ENCODE results near the gene ARMC6.

Gene ARMC6

DNA sequence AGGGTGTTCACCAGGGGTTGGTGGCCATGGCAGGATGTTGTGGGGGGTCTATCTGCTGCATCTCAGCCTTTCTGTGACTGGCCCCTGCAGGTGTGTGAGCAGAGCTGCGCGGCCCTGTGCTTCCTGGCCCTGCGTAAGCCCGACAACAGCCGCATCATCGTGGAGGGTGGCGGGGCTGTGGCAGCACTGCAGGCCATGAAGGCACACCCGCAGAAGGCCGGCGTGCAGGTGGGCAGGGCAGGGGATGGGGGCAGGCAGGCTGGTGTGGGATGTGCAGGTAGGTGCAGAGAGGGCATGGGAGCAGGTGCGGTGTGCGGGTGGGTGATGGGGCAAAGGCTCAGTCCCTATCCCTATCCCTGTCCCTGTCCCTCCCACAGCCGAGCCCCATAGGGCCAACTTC, 22.3 kb downstream of the ARMC6 start:
- TF ChIP-seq, protein P1, sequence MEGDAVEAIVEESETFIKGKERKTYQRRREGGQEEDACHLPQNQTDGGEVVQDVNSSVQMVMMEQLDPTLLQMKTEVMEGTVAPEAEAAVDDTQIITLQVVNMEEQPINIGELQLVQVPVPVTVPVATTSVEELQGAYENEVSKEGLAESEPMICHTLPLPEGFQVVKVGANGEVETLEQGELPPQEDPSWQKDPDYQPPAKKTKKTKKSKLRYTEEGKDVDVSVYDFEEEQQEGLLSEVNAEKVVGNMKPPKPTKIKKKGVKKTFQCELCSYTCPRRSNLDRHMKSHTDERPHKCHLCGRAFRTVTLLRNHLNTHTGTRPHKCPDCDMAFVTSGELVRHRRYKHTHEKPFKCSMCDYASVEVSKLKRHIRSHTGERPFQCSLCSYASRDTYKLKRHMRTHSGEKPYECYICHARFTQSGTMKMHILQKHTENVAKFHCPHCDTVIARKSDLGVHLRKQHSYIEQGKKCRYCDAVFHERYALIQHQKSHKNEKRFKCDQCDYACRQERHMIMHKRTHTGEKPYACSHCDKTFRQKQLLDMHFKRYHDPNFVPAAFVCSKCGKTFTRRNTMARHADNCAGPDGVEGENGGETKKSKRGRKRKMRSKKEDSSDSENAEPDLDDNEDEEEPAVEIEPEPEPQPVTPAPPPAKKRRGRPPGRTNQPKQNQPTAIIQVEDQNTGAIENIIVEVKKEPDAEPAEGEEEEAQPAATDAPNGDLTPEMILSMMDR (IDR thresholded peaks at IDR 0.05; ENCODE audit: low read depth, low read length) = no peak
- Histone ChIP-seq H3K4me3 (ENCODE audit: low read depth, low read length) (no peak overlapping the region), H3K36me3 (peaks cover 82% of the 10 kb centered on the region), H3K27ac (no peak overlapping the region), H3K27me3 (ENCODE audit: insufficient read depth, low read depth, severe bottlenecking) (no peaks in the 10 kb centered on the region), H3K9me3 (ENCODE audit: severe bottlenecking) (no peaks in the 10 kb centered on the region)
- no peak for DNase-seq

DNA sequence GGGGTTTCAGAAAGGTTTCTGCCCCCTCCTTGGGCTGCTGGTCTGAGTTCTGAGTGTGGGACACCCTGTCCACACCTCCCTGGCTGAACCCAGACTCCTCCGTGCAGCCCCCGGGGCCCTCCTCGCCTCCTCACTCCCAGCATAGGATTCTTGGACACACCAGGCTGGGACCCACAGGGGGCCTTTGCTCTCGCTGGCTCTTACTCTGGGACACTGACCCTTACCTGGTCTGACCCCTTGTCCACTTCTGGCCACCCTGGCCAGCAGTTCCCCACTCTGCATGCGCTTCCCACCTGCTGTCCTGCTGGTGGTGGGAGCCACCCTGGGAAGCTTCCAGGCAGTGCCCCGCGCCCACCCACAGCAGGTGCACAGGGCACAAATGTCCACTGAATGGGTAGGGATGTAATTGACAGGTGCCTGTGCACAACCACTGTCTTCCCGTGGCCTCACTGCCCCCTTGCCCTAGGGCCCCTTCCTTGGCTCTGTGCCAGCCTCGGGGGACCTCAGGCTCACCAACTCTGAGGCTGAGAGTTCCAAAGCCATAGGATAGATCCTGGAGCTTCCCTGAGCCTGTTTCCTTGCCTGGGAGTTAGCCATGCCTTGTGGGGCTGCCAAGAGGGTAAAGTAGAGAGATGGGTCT, 23.4 kb downstream of the ARMC6 start:
- H3K9me3 ChIP-seq (ENCODE audit: severe bottlenecking) = no peaks in the 10 kb centered on the region
- TF ChIP-seq, protein P1 (IDR thresholded peaks at IDR 0.05; ENCODE audit: low read depth, low read length) = no peak
- H3K27ac ChIP-seq = no peak overlapping the region
- H3K4me3 ChIP-seq (ENCODE audit: low read depth, low read length) = no peak overlapping the region
- H3K36me3 ChIP-seq = peaks cover 71% of the 10 kb centered on the region
- H3K27me3 ChIP-seq (ENCODE audit: insufficient read depth, low read depth, severe bottlenecking) = no peaks in the 10 kb centered on the region
- DNase-seq = no peak

DNA sequence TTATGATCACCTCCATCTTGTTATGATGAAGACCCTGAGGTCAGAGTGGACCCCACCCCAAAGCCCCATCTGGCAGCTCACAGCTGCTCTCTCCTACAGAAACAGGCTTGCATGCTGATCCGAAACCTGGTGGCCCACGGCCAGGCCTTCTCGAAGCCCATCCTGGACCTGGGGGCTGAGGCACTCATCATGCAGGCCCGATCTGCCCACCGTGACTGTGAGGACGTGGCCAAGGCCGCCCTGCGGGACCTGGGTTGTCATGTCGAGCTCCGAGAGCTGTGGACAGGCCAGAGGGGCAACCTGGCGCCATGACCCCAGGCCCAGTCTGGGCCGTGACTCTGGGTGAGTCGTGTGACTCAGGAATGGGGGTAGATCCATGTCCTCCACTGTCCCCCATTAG, 23.9 kb downstream of the ARMC6 start:
- Histone ChIP-seq H3K27ac (no peak overlapping the region), H3K4me3 (ENCODE audit: low read depth, low read length) (no peak overlapping the region), H3K9me3 (ENCODE audit: severe bottlenecking) (no peaks in the 10 kb centered on the region), H3K27me3 (ENCODE audit: insufficient read depth, low read depth, severe bottlenecking) (no peaks in the 10 kb centered on the region), H3K36me3 (peaks cover 66% of the 10 kb centered on the region)
- DNase-seq = no peak
- TF ChIP-seq, protein P1 (IDR thresholded peaks at IDR 0.05; ENCODE audit: low read depth, low read length) = no peak

DNA sequence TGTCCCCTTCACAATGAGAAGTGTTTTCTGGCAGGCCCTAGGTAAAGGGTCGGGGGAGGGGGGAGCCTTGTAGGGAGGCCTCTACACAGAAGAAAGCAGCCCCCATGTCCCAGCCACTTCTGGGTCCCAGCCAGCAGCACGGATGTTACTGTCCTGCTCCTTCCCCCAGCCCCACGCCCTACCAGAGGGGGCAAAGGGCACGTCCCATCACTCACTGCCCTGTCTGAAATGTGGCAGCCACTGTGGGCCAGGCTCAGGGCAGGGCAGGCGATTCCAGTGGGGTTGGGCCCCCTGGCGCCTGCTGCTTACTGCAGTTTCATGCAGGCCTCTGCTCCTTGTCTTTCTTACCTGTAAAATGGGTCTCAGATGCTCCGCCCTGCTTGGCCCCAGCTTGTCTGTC, 24.3 kb downstream of the ARMC6 start:
- Histone ChIP-seq H3K27ac (no peak overlapping the region), H3K36me3 (peaks cover 62% of the 10 kb centered on the region), H3K27me3 (ENCODE audit: insufficient read depth, low read depth, severe bottlenecking) (no peaks in the 10 kb centered on the region), H3K4me3 (ENCODE audit: low read depth, low read length) (no peak overlapping the region), H3K9me3 (ENCODE audit: severe bottlenecking) (no peaks in the 10 kb centered on the region)
- no peak for DNase-seq
- TF ChIP-seq, protein P1 (IDR thresholded peaks at IDR 0.05; ENCODE audit: low read depth, low read length) = no peak

DNA sequence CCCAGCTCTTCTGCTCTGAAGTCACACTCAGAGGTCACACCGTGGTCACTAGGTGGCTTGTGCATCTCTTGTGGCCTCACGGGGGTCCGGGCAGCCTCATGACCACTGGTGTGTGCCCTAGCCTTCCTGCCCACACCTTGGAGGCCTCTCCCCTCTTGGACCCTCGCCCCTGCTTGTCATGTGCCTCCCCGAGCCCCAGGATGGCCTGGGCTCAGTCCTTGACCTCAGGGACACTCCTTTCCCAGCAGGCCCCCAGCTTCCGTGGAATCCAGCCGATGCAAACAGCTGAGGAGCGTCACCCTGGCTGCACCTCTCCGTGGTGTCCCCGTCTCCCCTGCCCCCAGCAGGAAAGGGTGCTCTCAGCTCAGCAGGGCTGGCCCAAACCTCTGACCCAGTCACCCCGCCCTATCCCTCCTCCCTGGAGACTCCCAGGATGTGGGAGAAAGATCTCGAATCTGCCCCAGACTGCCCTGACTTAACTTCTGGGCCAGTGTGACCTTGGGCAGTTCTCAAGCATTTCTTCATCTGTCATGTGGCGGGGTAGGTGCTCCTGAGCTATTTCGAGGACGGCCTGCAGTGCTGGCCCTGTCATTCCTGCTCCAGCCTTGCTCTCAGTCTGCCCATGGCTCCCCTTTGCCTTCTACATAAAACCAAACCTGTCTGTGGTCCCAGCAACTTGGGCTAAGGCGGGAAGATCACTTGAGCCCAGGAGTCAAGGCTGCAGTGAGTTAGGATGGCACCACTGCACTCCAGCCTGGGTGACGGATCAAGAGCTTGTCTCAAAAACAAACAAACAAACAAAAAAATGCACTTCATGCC, 25.8 kb downstream of the ARMC6 start:
- peaks cover 48% of the 10 kb centered on the region for H3K36me3 ChIP-seq
- TF ChIP-seq, protein P1 (IDR thresholded peaks at IDR 0.05; ENCODE audit: low read depth, low read length) = no peak
- H3K9me3 ChIP-seq (ENCODE audit: severe bottlenecking) = no peaks in the 10 kb centered on the region
- no peak overlapping the region for H3K27ac ChIP-seq
- H3K4me3 ChIP-seq (ENCODE audit: low read depth, low read length) = no peak overlapping the region
- no peak for DNase-seq
- H3K27me3 ChIP-seq (ENCODE audit: insufficient read depth, low read depth, severe bottlenecking) = no peaks in the 10 kb centered on the region
